MM.1S (cell line): ENCODE data around the gene RPUSD1.

Experiments
- DNase-seq: peaks from one replicate; pipeline ENCODE4 v3.0.0-alpha.2; 2015
- H2AFZ ChIP-seq: fragments of 300-600 bp; sonication (generic); 2 replicates; pipeline ENCODE4 v1.6.0; 2016; ENCODE audit warnings: antibody characterized with exemption, low read length
- H3F3A ChIP-seq: fragments of 300-600 bp; sonication (generic); 2 replicates; pipeline ENCODE4 v1.6.1; 2016; ENCODE audit warnings: mild to moderate bottlenecking, antibody characterized with exemption, low read length, moderate library complexity, mixed read lengths; ENCODE audit not compliant: insufficient read depth
- H3K27ac ChIP-seq: fragments of 300-600 bp; sonication (generic); 2 replicates; pipeline ENCODE4 v1.5.1; 2016; ENCODE audit warnings: mild to moderate bottlenecking, low read length
- H3K27me3 ChIP-seq: fragments of 300-600 bp; sonication (generic); replicated peaks from 2 replicates; pipeline ENCODE4 v1.6.0; 2016; ENCODE audit warnings: low read length; ENCODE audit not compliant: insufficient read depth
- H3K36me3 ChIP-seq: fragments of 300-600 bp; sonication (generic); replicated peaks from 2 replicates; pipeline ENCODE4 v1.6.1; 2016; ENCODE audit warnings: mild to moderate bottlenecking, low read length, mixed read lengths; ENCODE audit not compliant: insufficient read depth
- H3K4me1 ChIP-seq: fragments of 300-600 bp; sonication (generic); 2 replicates; pipeline ENCODE4 v1.6.1; 2016; ENCODE audit warnings: low read length, mixed read lengths
- H3K4me2 ChIP-seq: fragments of 300-600 bp; sonication (generic); 2 replicates; pipeline ENCODE4 v1.6.0; 2016; ENCODE audit warnings: low read depth, low read length
- H3K4me3 ChIP-seq: fragments of 300-600 bp; sonication (generic); 2 replicates; pipeline ENCODE4 v1.5.1; 2016; ENCODE audit warnings: low read length, mixed read lengths
- H3K79me2 ChIP-seq: fragments of 300-600 bp; sonication (generic); 2 replicates; pipeline ENCODE4 v1.6.1; 2016; ENCODE audit warnings: mixed run types, low read length, mixed read lengths
- H3K9ac ChIP-seq: fragments of 300-600 bp; sonication (generic); 2 replicates; pipeline ENCODE4 v1.6.1; 2016; ENCODE audit warnings: low read length, mixed read lengths
- H3K9me2 ChIP-seq: fragments of 300-600 bp; sonication (generic); replicated peaks from 2 replicates; pipeline ENCODE4 v1.6.1; 2016; ENCODE audit warnings: mild to moderate bottlenecking, low read length, mixed read lengths; ENCODE audit not compliant: insufficient read depth
- H3K9me3 ChIP-seq: fragments of 300-600 bp; sonication (generic); replicated peaks from 2 replicates; pipeline ENCODE4 v1.6.1; 2016; ENCODE audit warnings: mild to moderate bottlenecking, low read length, mixed read lengths; ENCODE audit not compliant: insufficient read depth
- H4K20me1 ChIP-seq: fragments of 300-600 bp; sonication (generic); 2 replicates; pipeline ENCODE4 v1.6.1; 2016; ENCODE audit warnings: mild to moderate bottlenecking, low read length, moderate library complexity, mixed read lengths; ENCODE audit not compliant: insufficient read depth
- CTCF ChIP-seq: fragments of 300-600 bp; sonication (generic); IDR thresholded peaks from 2 replicates; pipeline ENCODE4 v1.5.1; 2016; ENCODE audit warnings: antibody characterized with exemption, low read length, mixed read lengths
- EZH2 ChIP-seq: fragments of 300-600 bp; sonication (generic); optimal IDR thresholded peaks from 2 replicates; pipeline ENCODE3; 2017; ENCODE audit warnings: low read depth, mild to moderate bottlenecking, antibody characterized with exemption, low read length, mixed read lengths
- EZH2phosphoT487 ChIP-seq: fragments of 300-600 bp; sonication (generic); IDR thresholded peaks from 2 replicates; pipeline ENCODE4 v1.6.1; 2018; ENCODE audit warnings: antibody characterized with exemption, low read length

The RPUSD1 gene

GRCh38 chr16:767743-768235 lies 20.4 kb downstream of the RPUSD1 start:
- no peak overlapping the region for H3K27ac ChIP-seq
- no peak overlapping the region for H3K4me2 ChIP-seq
- no peaks in the 10 kb centered on the region for H3K9me2 ChIP-seq
- no peak overlapping the region for H3K9ac ChIP-seq
- H3K36me3 ChIP-seq, result no peaks in the 10 kb centered on the region
- no peaks in the 10 kb centered on the region for H3K9me3 ChIP-seq
- no peak overlapping the region for H2AFZ ChIP-seq
- H3K4me3 ChIP-seq, result no peak overlapping the region
- no peak for DNase-seq
- H3K27me3 ChIP-seq, result peaks cover 29% of the 10 kb centered on the region
- TF ChIP-seq CTCF, result no peak
- TF ChIP-seq EZH2phosphoT487, result no peak
- TF ChIP-seq EZH2, result no peak
- no peaks in the 10 kb centered on the region for H3F3A ChIP-seq
- no peaks in the 10 kb centered on the region for H4K20me1 ChIP-seq
- H3K4me1 ChIP-seq, result no peaks in the 10 kb centered on the region
- H3K79me2 ChIP-seq, result no peaks in the 10 kb centered on the region

- DNase-seq, result no peak
- Histone ChIP-seq H3F3A (no peaks in the 10 kb centered on the region), H3K36me3 (no peaks in the 10 kb centered on the region), H3K9me2 (no peaks in the 10 kb centered on the region), H2AFZ (no peak overlapping the region), H3K79me2 (no peaks in the 10 kb centered on the region), H3K9me3 (no peaks in the 10 kb centered on the region), H3K27me3 (peaks cover 31% of the 10 kb centered on the region), H3K4me3 (no peak overlapping the region), H3K4me2 (no peak overlapping the region), H3K4me1 (no peaks in the 10 kb centered on the region), H3K27ac (no peak overlapping the region), H3K9ac (no peak overlapping the region), H4K20me1 (no peaks in the 10 kb centered on the region)
- TF ChIP-seq CTCF (no peak), EZH2phosphoT487 (no peak), EZH2 (no peak)
Observed at GRCh38 chr16:766820-767640, 21.2 kb downstream of the RPUSD1 start.

- H3K4me2 ChIP-seq, result no peak overlapping the region
- no peaks in the 10 kb centered on the region for H3K9me2 ChIP-seq
- H3K36me3 ChIP-seq, result no peaks in the 10 kb centered on the region
- no peaks in the 10 kb centered on the region for H3K79me2 ChIP-seq
- no peak overlapping the region for H3K9ac ChIP-seq
- H3K4me1 ChIP-seq, result no peaks in the 10 kb centered on the region
- no peaks in the 10 kb centered on the region for H3F3A ChIP-seq
- H3K4me3 ChIP-seq, result no peak overlapping the region
- no peak for DNase-seq
- TF ChIP-seq EZH2phosphoT487, result no peak
- no peak for TF ChIP-seq CTCF
- TF ChIP-seq EZH2, result no peak
- no peaks in the 10 kb centered on the region for H4K20me1 ChIP-seq
- no peaks in the 10 kb centered on the region for H3K9me3 ChIP-seq
- H3K27me3 ChIP-seq, result peaks cover 32% of the 10 kb centered on the region
- H3K27ac ChIP-seq, result no peak overlapping the region
- H2AFZ ChIP-seq, result no peak overlapping the region
Observed at GRCh38 chr16:766008-766819, 22.0 kb downstream of the RPUSD1 start.
